ENCODE data around the gene TBX15.

TBX15 gene

DNA sequence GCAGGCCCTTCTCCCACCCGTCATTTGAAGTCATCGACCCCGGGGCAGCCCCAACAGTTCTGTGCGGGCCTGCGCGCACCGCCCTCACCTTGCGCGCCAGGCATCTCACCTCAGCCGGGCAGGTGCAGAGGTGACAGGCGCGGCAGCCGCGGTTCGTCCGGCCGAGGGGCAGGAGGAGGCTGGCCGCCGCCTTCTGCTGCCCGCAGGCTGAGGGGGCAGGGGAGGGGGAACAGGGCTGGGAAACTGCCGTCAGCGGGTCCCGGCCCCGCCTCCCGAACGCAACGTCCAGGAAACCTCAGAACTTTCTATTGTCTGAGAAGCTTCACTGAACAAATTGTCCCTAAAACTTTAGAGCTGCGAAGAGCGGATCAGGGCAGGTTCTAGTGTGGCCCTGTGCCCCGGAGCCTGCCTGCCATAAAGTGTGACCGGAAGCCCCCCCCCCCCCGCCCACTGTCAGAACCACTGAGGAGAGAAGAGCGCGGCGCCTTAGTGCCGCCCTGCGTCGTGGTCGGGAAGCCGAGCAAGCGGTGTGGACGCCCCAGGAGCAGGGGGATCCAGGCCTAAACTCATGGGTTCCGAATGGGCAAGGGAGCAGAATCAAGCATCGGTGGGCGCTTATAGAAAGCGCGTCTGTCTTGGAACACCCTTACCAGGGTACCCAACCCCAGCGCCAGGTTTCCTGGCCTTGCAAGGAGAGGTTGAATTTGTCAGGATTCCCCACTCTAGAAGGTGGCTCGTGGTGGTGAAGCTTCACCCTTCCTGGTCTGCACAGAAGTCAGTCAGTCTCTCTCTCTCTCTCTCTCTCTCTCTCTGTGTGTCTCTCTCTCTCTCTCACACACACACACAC lies 13.3 kb upstream of the TBX15 start:
- no peak for DNase-seq (ENCODE audit: low read depth in 2 of 2)

DNA sequence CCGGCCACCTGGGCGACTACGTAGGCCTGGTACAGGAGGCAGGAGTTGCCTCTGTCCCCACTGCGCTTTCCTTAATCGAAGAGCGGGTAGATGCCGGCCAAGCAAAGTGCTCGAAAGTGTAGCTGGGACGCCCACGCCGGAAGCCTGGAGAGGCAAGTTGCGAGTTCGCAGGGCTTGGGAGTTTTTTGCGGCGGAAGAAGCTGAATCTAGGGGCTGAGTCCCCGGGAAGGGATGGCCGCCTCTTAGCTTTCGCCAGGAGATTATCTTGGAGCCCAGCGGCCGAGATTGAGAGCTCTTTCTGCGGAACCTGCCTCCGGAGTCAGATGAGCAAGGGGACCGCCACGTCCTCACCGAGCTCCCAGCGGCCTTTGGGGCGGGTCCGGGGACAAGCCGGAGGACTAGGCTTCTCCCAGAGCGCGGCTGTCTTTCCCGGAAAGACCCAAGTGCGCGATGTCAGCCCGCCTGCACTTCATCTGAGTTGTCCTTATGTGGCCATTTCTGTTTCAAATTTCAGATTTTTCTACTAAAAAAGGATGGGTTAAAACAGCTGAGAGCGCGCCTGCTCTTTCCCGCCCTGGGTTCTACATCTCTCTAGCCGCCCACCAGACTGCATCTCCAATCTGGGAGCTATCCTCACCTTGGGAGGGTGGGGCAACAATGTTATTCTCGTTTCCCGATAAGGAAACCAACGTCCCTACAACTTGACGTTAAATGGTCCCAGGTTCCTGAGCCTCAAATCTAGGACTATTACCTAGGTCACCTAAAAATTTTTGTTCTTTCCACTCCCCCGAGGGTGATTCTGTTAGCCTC lies 12.4 kb upstream of the TBX15 start:
- no peak for DNase-seq (ENCODE audit: low read depth in 2 of 2)

DNA sequence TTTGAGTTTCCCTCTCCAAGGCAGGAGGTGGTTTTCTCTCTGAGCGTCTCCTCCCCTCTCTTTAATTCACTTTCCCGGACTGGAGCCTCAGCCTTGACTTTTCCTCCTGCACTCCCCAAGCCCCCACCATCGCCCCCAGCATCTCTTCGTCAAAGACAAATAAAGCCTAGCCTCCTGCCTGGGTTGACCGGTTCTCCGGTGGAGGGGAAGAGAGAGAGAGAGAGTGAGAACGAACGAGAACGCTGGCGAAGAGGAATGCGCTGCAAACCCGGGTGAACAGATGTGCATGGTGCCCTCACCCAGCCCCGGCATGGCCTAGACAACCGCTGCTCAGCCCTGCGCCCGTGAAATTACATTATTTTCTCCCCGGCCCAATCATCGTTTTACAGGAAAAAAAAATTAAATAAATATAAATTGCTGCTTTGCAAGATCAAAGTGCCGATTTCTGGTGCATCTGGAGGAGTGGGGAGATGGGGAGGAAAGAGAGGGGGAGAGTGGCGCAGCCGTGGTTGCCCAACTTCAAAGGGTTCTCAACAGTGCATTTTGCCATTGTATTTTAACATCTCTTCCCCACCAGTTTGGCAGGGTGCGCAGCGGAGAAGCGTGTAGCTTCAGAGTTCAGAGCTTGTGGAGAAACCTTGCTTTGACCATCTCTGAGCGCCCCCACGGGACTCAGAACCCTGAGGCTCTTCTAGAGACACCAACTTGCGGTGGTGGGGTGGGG lies 11.4 kb upstream of the TBX15 start:
- no peak for DNase-seq (ENCODE audit: low read depth in 2 of 2)

DNA sequence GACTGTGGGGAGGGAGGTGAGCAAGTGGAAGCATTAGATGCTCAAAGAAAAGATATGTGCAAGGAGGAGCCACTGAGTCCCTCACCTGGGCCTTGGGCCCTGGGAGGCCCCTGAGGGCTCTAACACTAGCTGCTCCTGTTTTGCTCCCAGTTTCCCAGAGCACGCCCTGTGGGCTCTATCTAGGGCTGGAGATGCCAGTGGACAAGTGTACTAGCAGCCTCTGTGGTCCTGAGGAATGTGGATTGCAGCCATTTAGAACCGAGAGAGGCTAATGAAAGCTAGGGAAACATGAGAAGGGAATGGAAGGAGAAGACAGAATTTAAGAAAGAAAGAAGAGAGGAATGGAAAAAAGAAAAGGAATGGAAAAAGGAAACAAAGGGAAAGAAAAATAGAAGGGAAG lies 10.0 kb upstream of the TBX15 start:
- DNase-seq (ENCODE audit: low read depth in 2 of 2), result no peak

DNA sequence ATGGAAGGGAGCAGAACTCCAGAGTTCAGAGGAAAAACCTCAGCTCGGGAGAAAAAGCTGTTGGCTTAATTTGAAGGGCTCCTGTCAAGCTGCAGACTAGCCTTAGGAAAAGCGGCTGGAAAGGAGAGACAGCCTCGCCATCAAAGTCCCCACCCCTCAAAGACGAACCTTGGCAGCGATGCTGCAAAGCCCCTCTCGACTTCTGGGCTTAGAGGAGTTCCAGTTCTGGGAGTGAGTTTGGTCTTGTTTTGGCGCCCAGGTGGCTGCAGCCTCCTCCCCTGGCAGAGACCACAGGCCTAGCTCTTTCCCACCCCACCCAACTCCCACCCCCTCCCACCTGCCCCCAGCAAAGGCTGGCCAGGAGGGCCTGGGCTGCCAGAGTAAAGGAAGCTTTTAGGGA lies 9.1 kb upstream of the TBX15 start:
- DNase-seq (ENCODE audit: low read depth in 2 of 2), result no peak

DNA sequence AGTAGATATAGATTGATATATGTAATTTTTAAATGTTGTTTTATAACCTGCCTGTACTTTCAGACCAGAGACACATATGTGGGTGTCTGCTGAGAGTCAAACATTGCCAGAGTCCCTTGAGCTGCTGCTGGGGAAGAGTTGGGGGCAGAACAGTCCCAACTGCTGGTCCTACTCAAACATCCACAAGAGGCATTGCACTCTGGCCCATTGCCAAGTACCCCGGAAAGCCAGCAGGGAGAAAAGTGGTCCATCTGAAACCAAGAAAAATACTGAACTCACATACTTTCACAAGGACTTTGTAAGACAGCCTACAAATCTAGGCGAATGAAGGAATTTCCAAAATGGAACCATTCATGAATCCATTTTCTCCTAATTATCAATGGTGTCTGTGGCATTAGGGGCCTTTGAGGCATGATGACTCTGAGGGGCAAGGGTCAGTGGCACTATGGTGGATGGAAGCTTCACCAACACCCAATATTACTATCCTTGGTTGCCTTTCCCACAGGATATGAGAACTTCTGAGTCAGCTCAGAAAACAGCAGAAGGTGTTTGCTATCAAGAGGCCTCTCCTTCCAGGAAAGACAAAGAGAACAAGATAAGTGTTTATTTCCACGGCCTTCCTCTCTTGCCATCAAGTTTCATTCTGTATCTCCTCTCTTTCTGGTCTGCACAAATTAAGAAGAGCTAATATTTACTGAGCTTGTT lies 7.3 kb upstream of the TBX15 start:
- no peak for DNase-seq (ENCODE audit: low read depth in 2 of 2)

DNA sequence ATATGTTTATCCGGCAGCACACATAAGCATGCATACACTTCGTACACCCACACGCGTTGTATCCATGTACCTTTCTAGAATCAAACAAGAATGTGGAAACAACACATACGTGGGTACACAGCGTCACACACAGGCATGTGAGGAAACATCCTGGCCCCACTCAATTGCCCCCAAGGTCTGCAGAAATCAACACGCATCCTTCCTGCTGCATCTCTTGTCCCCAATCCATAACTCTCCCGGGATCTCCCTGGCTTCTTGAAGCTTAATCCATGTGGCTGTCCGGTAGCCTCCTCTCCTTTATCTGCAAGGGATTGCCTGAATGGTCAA lies 5.5 kb upstream of the TBX15 start:
- no peak for DNase-seq (ENCODE audit: low read depth in 2 of 2)

DNA sequence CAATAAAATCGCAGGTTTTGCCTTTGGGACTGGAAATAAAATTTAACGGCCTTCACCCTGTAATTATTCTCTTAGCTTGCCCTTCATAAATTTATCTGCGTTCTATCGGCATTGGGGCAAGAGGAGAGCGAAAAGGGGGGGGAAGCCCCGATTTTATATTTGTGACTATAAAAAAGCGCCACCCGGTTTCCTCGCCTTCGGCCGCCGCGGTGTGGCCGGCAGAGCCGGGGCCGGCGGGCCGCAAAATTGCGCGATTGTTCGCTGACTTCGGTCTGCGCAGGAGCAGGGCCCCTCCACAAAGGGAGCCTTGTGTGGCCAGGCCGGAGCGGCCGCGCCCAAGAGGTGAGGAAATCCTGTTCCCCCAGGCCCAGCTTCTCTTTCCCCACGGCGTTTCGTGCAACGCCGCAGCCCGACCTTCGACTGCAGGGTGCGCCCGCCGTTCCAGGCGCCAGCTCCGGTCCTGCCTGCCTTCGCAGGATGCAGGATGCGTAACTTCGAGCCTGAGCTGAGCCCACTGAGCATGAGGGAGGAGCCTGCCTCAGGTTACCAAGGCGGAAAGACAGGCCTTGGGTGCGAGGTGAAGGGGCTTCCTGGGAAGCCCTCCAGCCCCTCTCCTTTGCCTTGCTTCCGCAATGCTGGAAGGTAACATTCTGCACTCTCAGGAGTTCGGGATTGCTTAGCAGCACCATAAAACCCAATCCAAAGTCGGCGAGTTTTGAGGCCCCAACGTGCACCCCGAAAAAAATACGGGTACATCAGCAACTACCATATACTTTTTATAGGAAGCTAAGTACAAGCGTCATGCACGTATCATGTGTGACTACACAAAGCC lies 4.9 kb upstream of the TBX15 start:
- DNase-seq (ENCODE audit: low read depth in 2 of 2), result no peak

DNA sequence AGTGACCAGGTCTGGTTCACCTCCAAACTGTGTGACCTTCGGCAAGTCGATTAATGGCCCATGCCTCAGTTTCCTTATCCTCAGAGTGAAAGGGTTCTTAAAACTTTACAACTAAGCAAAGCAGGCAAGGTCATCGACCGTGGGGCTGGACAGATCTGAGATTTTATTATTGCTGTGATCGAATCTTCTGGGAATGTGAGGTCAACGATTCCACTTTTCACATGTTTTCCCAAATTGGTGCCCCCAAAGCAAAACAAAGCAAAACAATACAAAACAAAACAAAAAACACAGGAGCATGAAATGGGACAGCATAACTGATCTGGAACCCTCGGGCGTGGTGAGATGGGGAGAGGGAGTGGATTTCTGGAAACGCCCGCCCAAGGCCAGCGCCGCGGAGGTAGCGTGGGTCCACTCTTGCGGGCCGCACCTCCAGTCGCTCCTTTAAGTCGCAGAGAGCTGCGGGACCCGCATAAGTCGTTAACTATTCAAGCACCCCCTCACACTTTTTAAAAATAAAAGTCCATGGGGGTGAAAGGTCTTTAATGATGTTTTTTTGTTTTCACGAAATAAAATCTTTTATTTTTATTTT lies 4.2 kb upstream of the TBX15 start:
- no peak for DNase-seq (ENCODE audit: low read depth in 2 of 2)

DNA sequence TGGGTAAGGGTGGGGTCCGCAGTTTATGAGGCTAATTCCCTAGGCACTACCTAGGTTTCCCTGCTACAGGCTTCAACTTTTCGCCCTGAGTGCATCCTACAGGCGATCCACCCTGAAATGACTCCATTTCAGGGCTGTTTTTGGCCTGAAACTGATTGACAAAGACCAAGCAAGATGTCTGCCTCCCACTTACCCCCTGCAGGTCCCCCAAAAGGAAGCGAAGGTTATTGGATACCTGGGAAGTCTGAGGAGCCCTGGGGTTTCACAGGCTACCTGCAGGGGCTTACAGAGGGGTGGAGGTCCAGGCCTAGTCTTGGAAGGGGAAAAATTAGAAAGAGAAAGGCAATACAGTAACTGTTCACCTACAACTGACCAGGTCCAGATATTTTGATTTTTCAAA lies 3.3 kb upstream of the TBX15 start:
- no peak for DNase-seq (ENCODE audit: low read depth in 2 of 2)

DNA sequence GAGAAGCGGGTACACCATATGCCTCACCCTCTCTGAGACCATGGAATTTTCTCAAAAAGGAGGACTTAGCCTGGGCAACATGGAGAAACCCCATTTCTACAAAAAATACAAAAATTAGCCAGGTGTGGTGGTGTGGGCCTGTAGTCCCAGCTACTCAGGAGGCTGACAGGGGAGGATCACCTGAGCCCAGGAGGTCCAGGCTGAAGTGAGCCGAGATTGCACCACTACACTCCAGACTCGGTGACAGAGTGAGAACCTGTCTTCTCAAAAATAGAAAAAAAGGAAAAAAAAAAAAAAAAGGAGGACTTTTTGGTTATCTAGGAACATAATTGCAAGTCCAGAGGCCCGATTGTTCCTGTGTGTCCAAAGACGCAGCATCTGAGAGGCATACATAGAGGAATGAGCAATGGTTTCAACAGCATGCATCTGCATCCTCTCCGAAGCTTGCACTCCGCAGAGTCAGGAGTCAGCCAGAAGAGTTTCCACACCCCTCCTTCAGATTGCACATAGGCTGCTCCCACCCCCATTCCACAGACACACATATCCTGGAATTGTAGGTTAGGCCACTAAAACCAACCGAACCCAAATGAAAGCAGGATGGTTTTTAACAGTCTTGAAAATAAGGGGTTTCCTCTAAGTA lies 2.5 kb upstream of the TBX15 start:
- DNase-seq (ENCODE audit: low read depth in 2 of 2), result no peak

DNA sequence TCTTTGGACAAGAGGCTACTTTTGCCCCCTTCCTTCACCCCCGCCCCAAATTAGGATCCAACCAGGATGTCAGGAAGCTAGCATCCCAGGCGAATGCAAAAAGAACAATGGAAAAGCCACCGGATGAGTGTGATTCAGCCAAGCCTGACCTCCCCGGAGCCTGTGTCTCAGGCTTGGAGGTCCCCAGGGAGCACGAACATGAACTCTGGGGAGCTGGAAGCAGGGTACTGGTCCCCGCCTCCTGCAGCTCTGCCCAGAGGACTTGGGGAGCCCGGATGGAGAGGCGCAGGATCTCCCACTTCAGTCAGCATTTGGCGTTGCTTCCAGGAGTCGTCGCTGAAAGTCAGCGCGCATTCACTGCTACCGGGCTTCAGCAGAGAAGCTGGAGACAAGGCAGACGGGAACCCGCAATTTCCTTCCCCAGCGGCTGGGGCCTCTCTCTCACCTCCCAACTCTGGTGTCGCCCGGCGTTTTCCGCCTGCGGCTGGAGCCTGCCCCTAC lies 1.8 kb upstream of the TBX15 start:
- DNase-seq (ENCODE audit: low read depth in 2 of 2), result no peak

DNA sequence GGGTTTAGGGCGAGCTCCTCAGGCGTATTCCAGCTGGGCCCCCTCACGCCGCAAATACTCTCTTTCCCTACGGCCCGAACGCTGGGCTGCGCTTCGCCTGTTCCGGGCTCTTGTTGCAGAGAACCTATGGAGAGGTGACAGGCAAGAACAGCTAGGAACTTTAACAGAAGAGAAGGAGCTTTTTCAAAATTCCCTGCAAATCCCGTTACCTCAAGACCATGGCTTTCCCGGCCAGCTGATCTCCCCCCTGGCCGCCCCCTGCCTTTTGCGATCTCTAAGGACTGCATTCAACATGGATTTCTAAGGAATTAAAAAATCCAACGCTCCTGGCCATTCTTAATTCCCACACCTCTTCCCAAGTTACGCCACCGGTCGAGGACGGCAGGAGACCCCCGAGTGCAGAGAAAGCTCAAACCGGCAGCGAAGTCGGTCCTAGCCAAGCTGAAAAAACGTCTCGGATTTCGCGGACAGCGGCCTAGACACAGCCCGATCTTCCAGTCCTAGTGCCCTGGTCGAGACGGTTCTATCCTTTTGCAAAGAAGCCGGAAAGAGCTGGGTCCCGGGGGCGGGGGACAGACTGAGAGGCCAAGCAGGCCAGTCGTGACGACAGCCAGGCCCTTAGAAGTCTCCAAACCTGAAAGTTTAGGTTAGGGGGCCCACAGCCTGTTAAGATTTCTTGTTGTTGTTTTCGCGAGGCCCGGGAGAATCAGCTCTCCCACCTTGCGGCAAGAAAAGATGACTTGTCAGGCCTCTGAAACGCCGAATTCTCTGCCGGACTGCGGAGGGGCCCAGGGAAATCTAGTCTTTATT lies 1.1 kb upstream of the TBX15 start:
- DNase-seq (ENCODE audit: low read depth in 2 of 2), result no peak

DNA sequence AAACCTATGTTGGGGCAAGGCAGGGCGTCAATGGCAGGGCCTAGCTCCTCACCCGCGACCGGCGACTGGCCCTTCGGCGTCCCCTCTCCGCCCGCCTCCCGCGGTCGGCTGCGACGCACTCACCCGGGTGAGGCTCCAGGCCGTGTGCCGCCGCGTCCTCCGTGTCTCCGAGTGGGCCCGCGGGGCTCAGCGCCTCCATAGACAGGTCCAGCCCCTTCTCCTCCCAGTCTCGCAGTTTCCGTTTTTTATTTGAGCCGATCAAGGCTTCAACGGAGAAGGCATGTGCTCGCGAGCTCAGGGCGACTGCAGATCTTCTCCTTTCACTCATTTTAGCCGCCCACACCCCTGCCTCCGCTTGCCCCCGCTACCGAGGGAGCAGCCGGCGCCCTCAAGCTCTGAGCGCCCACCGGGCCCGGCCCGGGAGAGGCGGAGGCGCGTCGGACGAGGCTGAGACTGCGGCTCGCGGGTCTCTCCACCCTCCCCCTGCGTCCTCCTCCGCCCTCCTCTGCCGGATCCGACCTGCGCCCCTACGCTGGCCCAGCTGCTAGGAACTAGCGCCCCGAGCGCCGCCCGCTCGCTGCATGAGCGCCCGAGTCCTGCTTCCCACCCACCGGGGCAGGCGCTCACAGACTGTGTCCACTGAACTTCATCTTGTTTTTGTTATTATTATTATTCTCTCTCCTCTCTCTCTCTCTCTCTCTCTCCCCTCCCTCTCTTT lies 516 bp downstream of the TBX15 start:
- DNase-seq (ENCODE audit: low read depth in 2 of 2), result no peak

DNA sequence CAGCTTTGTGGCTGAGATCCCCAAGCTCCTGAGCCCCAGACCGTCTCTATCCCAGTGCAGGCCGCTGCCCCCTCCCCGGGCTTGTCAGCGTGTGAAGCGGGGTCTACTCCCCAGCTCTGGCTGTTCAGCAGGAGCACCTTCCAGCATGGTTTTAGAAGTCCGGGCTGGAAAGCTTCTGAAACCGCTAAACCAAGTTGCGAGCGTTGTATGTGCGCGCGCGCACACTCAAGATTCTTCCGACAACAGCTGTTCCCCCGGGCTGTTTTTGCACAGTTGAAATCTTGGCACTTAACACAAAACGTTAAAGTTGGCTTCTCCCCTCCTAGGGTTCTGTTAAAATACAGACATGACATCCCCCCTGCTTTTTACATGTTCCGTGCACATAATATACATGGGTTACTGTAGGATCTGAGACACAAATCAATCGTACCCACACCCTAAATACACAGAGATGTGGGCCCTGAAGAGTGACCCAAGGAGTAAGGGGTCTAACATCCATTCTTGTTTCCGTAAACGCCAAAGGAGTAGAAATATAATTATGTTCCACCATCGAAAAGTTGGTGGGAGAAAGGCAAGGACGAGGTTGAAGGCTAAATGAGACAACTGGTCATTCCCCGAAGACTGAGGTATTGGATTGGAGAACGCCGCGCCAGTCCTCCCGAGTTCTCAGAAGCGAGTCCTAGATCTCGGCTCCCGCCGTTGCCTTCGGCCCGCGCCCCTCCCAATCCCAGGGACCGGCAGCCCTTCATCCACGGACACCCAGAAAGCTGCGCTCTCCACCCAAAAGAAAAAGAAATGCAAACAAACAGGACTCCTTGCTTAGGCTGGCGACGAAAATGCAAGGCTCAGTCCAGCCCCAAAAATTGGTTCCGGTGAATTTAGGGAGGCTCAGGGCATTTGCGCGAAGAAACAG lies 1.3 kb downstream of the TBX15 start:
- DNase-seq (ENCODE audit: low read depth in 2 of 2), result no peak

DNA sequence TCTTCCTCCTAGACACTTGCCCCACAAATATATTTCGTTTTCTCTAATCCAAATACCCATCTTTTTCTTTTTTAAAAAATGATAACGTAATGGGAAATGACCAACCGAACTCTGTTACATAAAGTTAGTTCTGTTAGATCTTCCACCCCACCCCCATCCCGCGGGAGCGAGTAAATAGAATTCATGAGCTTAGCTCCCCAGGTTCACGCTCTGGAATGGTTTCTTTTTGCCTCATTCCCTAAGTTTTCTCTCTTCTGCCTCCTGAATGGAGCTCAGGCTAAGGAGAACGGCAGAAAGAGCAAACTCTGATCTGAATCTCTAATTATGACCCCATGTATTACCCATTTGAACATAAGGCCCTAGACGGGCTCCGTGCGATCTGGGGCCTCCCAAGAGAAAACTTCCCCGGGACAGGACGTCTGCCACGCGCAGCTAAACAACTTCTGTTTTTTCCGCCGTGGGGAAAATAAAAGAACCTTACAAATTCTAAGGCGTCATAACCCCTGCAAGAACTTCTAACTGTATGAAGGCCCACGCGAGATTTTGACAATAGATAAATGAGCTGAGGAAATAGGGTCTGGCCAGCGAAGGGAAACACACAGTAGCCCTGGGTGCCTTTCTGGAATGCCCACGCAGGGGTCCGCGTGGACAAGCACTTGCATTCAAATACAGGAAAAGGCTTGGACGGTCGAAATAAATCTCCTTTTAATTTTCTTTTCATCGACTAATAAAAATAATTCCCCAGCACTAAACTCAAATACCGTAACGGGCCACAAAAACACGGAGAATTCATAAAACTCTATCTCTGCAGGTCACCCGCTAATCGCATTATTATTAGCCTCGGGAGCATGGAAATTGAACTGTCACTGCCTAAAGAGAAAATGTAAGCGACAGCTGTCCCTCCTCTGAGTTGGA lies 2.2 kb downstream of the TBX15 start:
- DNase-seq (ENCODE audit: low read depth in 2 of 2), result no peak

Measured in stimulated activated CD8-positive, alpha-beta memory T cell treated with anti-CD3 and anti-CD28 coated beads, Interleukin-7, amount 100 ng/mL, for 1 hour (primary cell).